Uterus (tissue), 2 donors: ENCODE results near the gene DNAJB8.

Experiments used
- CTCF ChIP-seq, 4 experiments: fragments of 200-600 bp in 2 of 4; fragments of 450-650 bp in 2 of 4; sonication (generic) in 2 of 4; IDR thresholded peaks; one replicate each; pipeline ENCODE4 v1.5.1; 2016 to 2019; ENCODE audit warnings: antibody characterized with exemption in 4 of 4, mild to moderate bottlenecking in 2 of 4, moderate library complexity in 1 of 4
- POLR2A ChIP-seq, 2 donors: fragments of 450-650 bp; IDR thresholded peaks; one replicate each; pipeline ENCODE4 v1.6.1; 2016; ENCODE audit warnings: antibody characterized with exemption in 2 of 2, mild to moderate bottlenecking in 1 of 2, moderate library complexity in 1 of 2

DNA sequence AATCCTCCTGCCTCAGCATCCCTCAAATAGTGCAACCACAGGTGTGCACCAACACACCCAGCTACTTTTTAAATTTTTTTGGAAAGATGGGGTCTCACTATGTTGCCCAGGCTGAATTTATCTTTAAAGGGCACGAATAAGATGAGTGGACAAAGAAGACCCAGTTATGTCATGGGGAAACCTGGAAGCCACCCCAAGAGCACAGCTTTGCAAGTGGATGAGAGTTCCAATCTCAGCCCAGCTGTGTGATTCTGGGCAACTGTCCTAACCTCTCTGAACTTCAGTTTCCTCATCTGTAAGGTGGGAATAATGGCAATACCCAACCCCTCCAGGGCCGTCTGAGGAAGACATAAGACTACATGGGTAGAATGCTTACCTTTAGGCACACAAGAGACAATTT is 32.2 kb downstream of the DNAJB8 start:
- TF ChIP-seq CTCF (IDR thresholded peaks at IDR 0.05) (no peak), POLR2A (IDR thresholded peaks at IDR 0.05) (no peak)
